Endothelial cell (in vitro differentiated cells): ENCODE results near the gene DMD. TPM values are rescaled to one million over a fixed set of nuclear protein-coding genes. Genes with fewer than 3 reads are reported as not detected.

Source experiments
- DNase-seq: peaks from one replicate; pipeline ENCODE4 v3.0.0; 2021; ENCODE audit warnings: low spot score
- H3K27ac Mint-ChIP-seq: one replicate; pipeline ENCODE4 v1.8.0; 2021; ENCODE audit warnings: mixed read lengths, inconsistent platforms; ENCODE audit not compliant: unreplicated experiment
- H3K27me3 Mint-ChIP-seq: one replicate; pipeline ENCODE4 v1.8.0; 2021; ENCODE audit warnings: mild to moderate bottlenecking, moderate library complexity, mixed read lengths, inconsistent platforms; ENCODE audit not compliant: unreplicated experiment
- H3K36me3 Mint-ChIP-seq: one replicate; pipeline ENCODE4 v1.8.0; 2021; ENCODE audit warnings: mild to moderate bottlenecking, low read depth, mixed read lengths, inconsistent platforms; ENCODE audit not compliant: unreplicated experiment
- H3K4me1 Mint-ChIP-seq: one replicate; pipeline ENCODE4 v1.8.0; 2021; ENCODE audit warnings: mild to moderate bottlenecking, mixed read lengths, inconsistent platforms; ENCODE audit not compliant: unreplicated experiment
- H3K4me3 Mint-ChIP-seq: one replicate; pipeline ENCODE4 v1.8.0; 2021; ENCODE audit warnings: mild to moderate bottlenecking, mixed read lengths, inconsistent platforms; ENCODE audit not compliant: unreplicated experiment
- H3K9me3 Mint-ChIP-seq: one replicate; pipeline ENCODE4 v1.8.0; 2021; ENCODE audit warnings: mixed read lengths, inconsistent platforms; ENCODE audit not compliant: unreplicated experiment
- CTCF ChIP-seq: fragments of 200-600 bp; sonication (generic); IDR thresholded peaks from one replicate; pipeline ENCODE4 v1.5.0; 2021; ENCODE audit warnings: antibody characterized with exemption; ENCODE audit not compliant: unreplicated experiment
- total RNA-seq: library from RNA; stranded (reverse); fragmentation: NEBNext Ultra II Directional; extraction: Animal tissue kit (Norgen Biotek cat#: 25700); gene quantifications from one replicate; pipeline ENCODE4 v1.2.1, GENCODE V29; 2021; ENCODE audit not compliant: unreplicated experiment

DMD gene
- total RNA-seq, 1 donor from 2014 or later = 5.5 TPM

GRCh38 chrX:31436424-31436823 lies 1774.9 kb downstream of the DMD start:
- Mint-ChIP-seq H3K27me3 (no peaks in the 10 kb centered on the region), H3K4me3 (no peak overlapping the region), H3K36me3 (no peaks in the 10 kb centered on the region), H3K9me3 (no peaks in the 10 kb centered on the region), H3K4me1 (peaks cover 3% of the 10 kb centered on the region), H3K27ac (no peak overlapping the region)
- no peak for DNase-seq
- TF ChIP-seq CTCF = no peak

- Mint-ChIP-seq H3K27ac (no peak overlapping the region), H3K36me3 (no peaks in the 10 kb centered on the region), H3K27me3 (no peaks in the 10 kb centered on the region), H3K9me3 (no peaks in the 10 kb centered on the region), H3K4me3 (no peak overlapping the region), H3K4me1 (peaks cover 3% of the 10 kb centered on the region)
- TF ChIP-seq CTCF = no peak
- peak; percentile 3 for DNase-seq
Observed at GRCh38 chrX:31435592-31435991, 1775.8 kb downstream of the DMD start.

GRCh38 chrX:31433856-31434255 lies 1777.5 kb downstream of the DMD start:
- H3K9me3 Mint-ChIP-seq = no peaks in the 10 kb centered on the region
- H3K27me3 Mint-ChIP-seq = no peaks in the 10 kb centered on the region
- no peak overlapping the region for H3K27ac Mint-ChIP-seq
- DNase-seq = no peak
- H3K4me1 Mint-ChIP-seq = peaks cover 3% of the 10 kb centered on the region
- H3K4me3 Mint-ChIP-seq = no peak overlapping the region
- no peak for TF ChIP-seq CTCF
- H3K36me3 Mint-ChIP-seq = no peaks in the 10 kb centered on the region

- TF ChIP-seq CTCF = no peak
- Mint-ChIP-seq H3K9me3 (no peaks in the 10 kb centered on the region), H3K27me3 (no peaks in the 10 kb centered on the region), H3K4me1 (no peaks in the 10 kb centered on the region), H3K27ac (no peak overlapping the region), H3K4me3 (no peak overlapping the region), H3K36me3 (no peaks in the 10 kb centered on the region)
- DNase-seq = no peak
Observed at GRCh38 chrX:31429915-31430314, 1781.4 kb downstream of the DMD start.

- DNase-seq = peak; percentile 21
- Mint-ChIP-seq H3K36me3 (no peaks in the 10 kb centered on the region), H3K9me3 (no peaks in the 10 kb centered on the region), H3K27me3 (no peaks in the 10 kb centered on the region), H3K4me1 (no peaks in the 10 kb centered on the region), H3K27ac (no peak overlapping the region), H3K4me3 (no peak overlapping the region)
- no peak for TF ChIP-seq CTCF
Observed at GRCh38 chrX:31423609-31424189, 1787.7 kb downstream of the DMD start.
